ENCODE measurements around the gene SLC6A19. TPM values are rescaled to one million over a fixed set of nuclear protein-coding genes. Genes with fewer than 3 reads are reported as not detected.

SLC6A19 gene
- total RNA-seq, 1 experiment from 2014 or later, result not detected

GRCh38 chr5:1186351-1187233 is 14.8 kb upstream of the SLC6A19 start:
- H3K4me1 ChIP-seq (ENCODE audit: insufficient read depth, low read length), result no peaks in the 10 kb centered on the region
- no peaks in the 10 kb centered on the region for H3F3A ChIP-seq (ENCODE audit: low read length, unreplicated experiment)
- DNase-seq (no peak), ATAC-seq (no peak)
- no peaks in the 10 kb centered on the region for H3K79me2 ChIP-seq (ENCODE audit: low read length)
- TF ChIP-seq EZH2 (IDR thresholded peaks at IDR 0.05; ENCODE audit: low read length, unreplicated experiment), result no peak
- no peak for TF ChIP-seq CTCF (conservative IDR thresholded peaks at IDR 0.05; ENCODE audit: low read depth, low read length)
- no peak for TF ChIP-seq EZH2phosphoT487 (IDR thresholded peaks at IDR 0.05; ENCODE audit: borderline replicate concordance, low read length)
- intact Hi-C loops (cut with micrococcal nuclease), result no loop called here
- ChIA-PET POLR2A (ENCODE audit: unreplicated experiment) (no interaction called here), CTCF (interaction anchor here (0.6 kb wide), 1 partner anchor 68 kb away, joined by 3 read pairs; no protein-coding TSS in a partner anchor)
- H3K27me3 ChIP-seq (ENCODE audit: low read length), result peaks cover 39% of the 10 kb centered on the region
- H3K9me2 ChIP-seq (replicated peaks; ENCODE audit: low read length), result no peaks in the 10 kb centered on the region
- no peaks in the 10 kb centered on the region for H4K20me1 ChIP-seq (ENCODE audit: low read length)
- no peak overlapping the region for H3K4me2 ChIP-seq (ENCODE audit: low read length)
- H3K4me3 ChIP-seq (ENCODE audit: low read length), result no peak overlapping the region
- BruUV-seq (replicated peaks), result no TSS peak
- H3K36me3 ChIP-seq (ENCODE audit: low read depth, low read length), result no peaks in the 10 kb centered on the region
- no peak overlapping the region for H3K27ac ChIP-seq (ENCODE audit: low read length)
- H2AFZ ChIP-seq (ENCODE audit: low read length), result no peak overlapping the region
- H3K9me3 ChIP-seq (ENCODE audit: low read length), result no peaks in the 10 kb centered on the region
- no peak overlapping the region for H3K9ac ChIP-seq (ENCODE audit: low read length)

GRCh38 chr5:1187234-1187949 is 14.0 kb upstream of the SLC6A19 start:
- intact Hi-C loops (cut with micrococcal nuclease), result no loop called here
- H3K4me3 ChIP-seq (ENCODE audit: low read length), result no peak overlapping the region
- no peaks in the 10 kb centered on the region for H3K9me3 ChIP-seq (ENCODE audit: low read length)
- H3K27me3 ChIP-seq (ENCODE audit: low read length), result peaks cover 39% of the 10 kb centered on the region
- no peak for TF ChIP-seq EZH2 (IDR thresholded peaks at IDR 0.05; ENCODE audit: low read length, unreplicated experiment)
- no peak for TF ChIP-seq EZH2phosphoT487 (IDR thresholded peaks at IDR 0.05; ENCODE audit: borderline replicate concordance, low read length)
- TF ChIP-seq CTCF (conservative IDR thresholded peaks at IDR 0.05; ENCODE audit: low read depth, low read length), result no peak
- H2AFZ ChIP-seq (ENCODE audit: low read length), result no peak overlapping the region
- no peak overlapping the region for H3K27ac ChIP-seq (ENCODE audit: low read length)
- no peaks in the 10 kb centered on the region for H3F3A ChIP-seq (ENCODE audit: low read length, unreplicated experiment)
- ATAC-seq (no peak), DNase-seq (no peak)
- no TSS peak for BruUV-seq (replicated peaks)
- H3K36me3 ChIP-seq (ENCODE audit: low read depth, low read length), result no peaks in the 10 kb centered on the region
- H3K9me2 ChIP-seq (replicated peaks; ENCODE audit: low read length), result no peaks in the 10 kb centered on the region
- no peaks in the 10 kb centered on the region for H4K20me1 ChIP-seq (ENCODE audit: low read length)
- no peaks in the 10 kb centered on the region for H3K79me2 ChIP-seq (ENCODE audit: low read length)
- no peaks in the 10 kb centered on the region for H3K4me1 ChIP-seq (ENCODE audit: insufficient read depth, low read length)
- H3K9ac ChIP-seq (ENCODE audit: low read length), result no peak overlapping the region
- POLR2A ChIA-PET (ENCODE audit: unreplicated experiment), result no interaction called here
- H3K4me2 ChIP-seq (ENCODE audit: low read length), result no peak overlapping the region
- CTCF ChIA-PET, result interaction anchor here (0.6 kb wide), 1 partner anchor 69 kb away, joined by 3 read pairs; no protein-coding TSS in a partner anchor
